HG02852 (cell line): Measurements from ENCODE around the gene LIMK1.
A peak's percentile ranks its signal among the peaks of the same experiment; 100 is the strongest.

Experiments
- ATAC-seq: cut with Tn5 transposase; IDR thresholded peaks from one replicate; pipeline ENCODE4 v1.9.1; 2021; ENCODE audit warnings: mild to moderate bottlenecking, moderate library complexity; ENCODE audit not compliant: unreplicated experiment

LIMK1 gene

GRCh38 chr7:74082770-74083116 is 861 bp upstream of the LIMK1 start:
- ATAC-seq, result no peak

- peak; percentile 42 for ATAC-seq
These were observed 521 bp downstream of the LIMK1 start for GRCh38 chr7:74083928-74084721.

- no peak for ATAC-seq
These were observed 1.3 kb downstream of the LIMK1 start for GRCh38 chr7:74084722-74085578.

GRCh38 chr7:74087791-74088453 is 4.3 kb downstream of the LIMK1 start:
- no peak for ATAC-seq

GRCh38 chr7:74092321-74092963 is 8.8 kb downstream of the LIMK1 start:
- ATAC-seq, result no peak

- peak; percentile 61 for ATAC-seq
These were observed 9.4 kb downstream of the LIMK1 start for GRCh38 chr7:74092964-74093471.

GRCh38 chr7:74093671-74094223 is 10.1 kb downstream of the LIMK1 start:
- ATAC-seq, result peak; percentile 2

GRCh38 chr7:74094224-74095101 is 10.9 kb downstream of the LIMK1 start:
- peak; percentile 48 for ATAC-seq

- ATAC-seq, result no peak
These were observed 11.5 kb downstream of the LIMK1 start for GRCh38 chr7:74095135-74095534.

- no peak for ATAC-seq
These were observed 14.5 kb downstream of the LIMK1 start for GRCh38 chr7:74097937-74098614.

- no peak for ATAC-seq
These were observed 15.4 kb downstream of the LIMK1 start for GRCh38 chr7:74099031-74099430.

- ATAC-seq, result peak; percentile 91
These were observed 17.6 kb downstream of the LIMK1 start for GRCh38 chr7:74101061-74101681.

GRCh38 chr7:74103219-74103772 is 19.7 kb downstream of the LIMK1 start:
- no peak for ATAC-seq

- no peak for ATAC-seq
These were observed 21.1 kb downstream of the LIMK1 start for GRCh38 chr7:74104702-74105101.

- ATAC-seq, result no peak
These were observed 22.4 kb downstream of the LIMK1 start for GRCh38 chr7:74105992-74106391.

- no peak for ATAC-seq
These were observed 23.2 kb downstream of the LIMK1 start for GRCh38 chr7:74106846-74107245.

- no peak for ATAC-seq
These were observed 31.7 kb downstream of the LIMK1 start for GRCh38 chr7:74115326-74115725.

- ATAC-seq, result no peak
These were observed 32.8 kb downstream of the LIMK1 start for GRCh38 chr7:74116356-74116755.
